ENCODE measurements around the gene RASSF7.

Gene RASSF7

DNA sequence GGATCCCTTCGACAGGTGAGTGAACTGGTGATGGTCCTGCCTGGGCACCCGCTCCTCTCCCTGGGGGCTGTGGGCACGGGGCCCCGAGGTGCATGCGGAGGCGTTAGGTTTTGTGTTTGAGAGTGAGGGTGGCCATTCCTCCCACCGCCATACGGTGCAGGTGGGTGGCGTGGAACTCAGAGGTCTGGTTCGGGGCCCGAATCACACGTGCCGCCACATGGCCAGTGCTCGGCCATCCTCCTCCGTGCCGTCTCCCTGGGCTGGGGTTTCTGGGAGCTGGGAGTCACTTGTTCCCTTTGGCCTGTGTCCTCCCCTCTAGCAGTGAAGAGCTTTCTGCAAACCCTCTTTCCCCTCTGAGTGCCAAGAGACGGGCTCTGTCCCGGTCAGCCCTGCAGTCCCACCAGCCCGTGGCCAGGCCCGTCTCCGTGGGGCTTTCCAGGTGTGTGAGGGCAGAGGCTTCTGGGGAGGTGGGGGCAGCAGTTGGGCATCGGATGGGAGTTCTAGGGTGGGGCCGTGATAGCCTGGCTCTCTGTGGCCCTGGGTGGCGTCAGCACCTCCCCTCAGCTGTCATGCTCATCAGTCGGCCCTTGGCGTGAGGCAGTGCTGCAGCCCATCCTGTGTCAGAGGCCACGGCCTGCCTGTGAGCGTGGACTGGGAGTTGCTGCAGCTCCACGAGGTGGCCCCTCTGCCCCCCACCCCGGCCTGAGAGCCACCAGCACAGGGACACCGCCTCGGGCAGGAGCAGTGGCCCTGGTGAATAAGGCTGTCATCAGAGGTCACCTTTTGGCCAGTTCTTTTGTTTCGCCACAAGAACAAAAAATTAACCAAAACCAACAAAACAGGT lies 44.7 kb downstream of the RASSF7 start:
- H3K27me3 ChIP-seq: no peaks in the 10 kb centered on the region
- peaks cover 9% of the 10 kb centered on the region for H3K4me1 ChIP-seq
- TF ChIP-seq, protein P1, sequence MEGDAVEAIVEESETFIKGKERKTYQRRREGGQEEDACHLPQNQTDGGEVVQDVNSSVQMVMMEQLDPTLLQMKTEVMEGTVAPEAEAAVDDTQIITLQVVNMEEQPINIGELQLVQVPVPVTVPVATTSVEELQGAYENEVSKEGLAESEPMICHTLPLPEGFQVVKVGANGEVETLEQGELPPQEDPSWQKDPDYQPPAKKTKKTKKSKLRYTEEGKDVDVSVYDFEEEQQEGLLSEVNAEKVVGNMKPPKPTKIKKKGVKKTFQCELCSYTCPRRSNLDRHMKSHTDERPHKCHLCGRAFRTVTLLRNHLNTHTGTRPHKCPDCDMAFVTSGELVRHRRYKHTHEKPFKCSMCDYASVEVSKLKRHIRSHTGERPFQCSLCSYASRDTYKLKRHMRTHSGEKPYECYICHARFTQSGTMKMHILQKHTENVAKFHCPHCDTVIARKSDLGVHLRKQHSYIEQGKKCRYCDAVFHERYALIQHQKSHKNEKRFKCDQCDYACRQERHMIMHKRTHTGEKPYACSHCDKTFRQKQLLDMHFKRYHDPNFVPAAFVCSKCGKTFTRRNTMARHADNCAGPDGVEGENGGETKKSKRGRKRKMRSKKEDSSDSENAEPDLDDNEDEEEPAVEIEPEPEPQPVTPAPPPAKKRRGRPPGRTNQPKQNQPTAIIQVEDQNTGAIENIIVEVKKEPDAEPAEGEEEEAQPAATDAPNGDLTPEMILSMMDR (IDR thresholded peaks at IDR 0.05; ENCODE audit: low read depth, low read length): no peak
- peaks cover 42% of the 10 kb centered on the region for H3K36me3 ChIP-seq
- no peak for DNase-seq
- no peak overlapping the region for H3K4me3 ChIP-seq (ENCODE audit: low read depth, low read length)
- no peaks in the 10 kb centered on the region for H3K9me3 ChIP-seq

DNA sequence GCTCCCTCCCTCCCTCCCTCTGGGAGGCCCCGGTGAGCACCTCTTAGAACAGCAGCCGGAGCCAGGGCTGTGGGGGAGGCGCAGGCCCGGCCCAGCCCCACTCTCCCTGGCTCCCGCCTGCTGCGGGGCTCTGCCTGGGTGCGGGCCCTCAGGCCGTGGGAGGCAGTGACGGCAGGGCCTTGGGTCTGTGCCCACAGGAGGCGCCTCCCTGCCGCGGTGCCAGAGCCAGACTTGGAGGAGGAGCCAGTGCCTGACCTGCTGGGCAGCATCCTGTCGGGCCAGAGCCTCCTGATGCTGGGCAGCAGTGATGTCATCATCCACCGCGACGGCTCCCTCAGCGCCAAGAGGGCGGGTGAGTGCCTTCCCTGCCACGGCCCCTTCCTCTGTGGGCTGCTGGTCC lies 45.5 kb downstream of the RASSF7 start:
- Histone ChIP-seq H3K27me3 (no peaks in the 10 kb centered on the region), H3K4me1 (peaks cover 9% of the 10 kb centered on the region), H3K4me3 (ENCODE audit: low read depth, low read length) (no peak overlapping the region), H3K36me3 (peaks cover 43% of the 10 kb centered on the region), H3K9me3 (no peaks in the 10 kb centered on the region)
- TF ChIP-seq, protein P1 (IDR thresholded peaks at IDR 0.05; ENCODE audit: low read depth, low read length): no peak
- peak; percentile 82 for DNase-seq

DNA sequence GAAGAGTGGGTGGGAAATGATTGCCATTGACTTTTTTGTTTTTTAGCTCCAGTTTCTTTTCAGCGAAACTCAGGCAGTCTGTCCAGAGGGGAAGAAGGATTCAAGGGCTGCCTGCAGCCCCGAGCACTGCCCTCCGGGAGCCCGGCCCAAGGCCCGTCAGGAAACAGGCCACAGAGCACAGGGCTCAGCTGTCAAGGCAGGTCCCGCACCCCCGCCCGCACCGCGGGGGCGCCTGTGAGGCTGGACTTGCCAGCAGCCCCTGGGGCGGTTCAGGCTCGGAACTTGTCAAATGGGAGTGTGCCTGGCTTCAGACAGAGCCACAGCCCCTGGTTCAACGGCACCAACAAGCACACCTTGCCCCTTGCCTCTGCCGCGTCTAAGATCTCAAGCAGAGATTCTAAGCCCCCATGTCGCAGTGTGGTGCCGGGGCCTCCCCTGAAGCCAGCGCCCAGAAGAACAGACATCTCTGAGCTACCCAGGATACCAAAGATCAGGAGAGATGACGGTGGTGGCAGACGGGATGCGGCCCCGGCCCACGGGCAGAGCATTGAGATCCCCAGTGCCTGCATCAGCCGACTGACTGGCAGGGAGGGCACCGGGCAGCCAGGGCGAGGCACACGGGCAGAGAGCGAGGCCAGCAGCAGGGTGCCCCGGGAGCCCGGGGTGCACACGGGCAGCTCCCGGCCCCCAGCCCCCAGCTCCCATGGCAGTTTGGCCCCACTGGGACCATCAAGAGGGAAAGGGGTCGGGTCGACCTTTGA lies 46.4 kb downstream of the RASSF7 start:
- Histone ChIP-seq H3K36me3 (peaks cover 42% of the 10 kb centered on the region), H3K4me1 (peaks cover 11% of the 10 kb centered on the region), H3K27me3 (no peaks in the 10 kb centered on the region), H3K9me3 (no peaks in the 10 kb centered on the region), H3K4me3 (ENCODE audit: low read depth, low read length) (no peak overlapping the region)
- peak; percentile 37 for DNase-seq
- TF ChIP-seq, protein P1 (IDR thresholded peaks at IDR 0.05; ENCODE audit: low read depth, low read length): no peak

DNA sequence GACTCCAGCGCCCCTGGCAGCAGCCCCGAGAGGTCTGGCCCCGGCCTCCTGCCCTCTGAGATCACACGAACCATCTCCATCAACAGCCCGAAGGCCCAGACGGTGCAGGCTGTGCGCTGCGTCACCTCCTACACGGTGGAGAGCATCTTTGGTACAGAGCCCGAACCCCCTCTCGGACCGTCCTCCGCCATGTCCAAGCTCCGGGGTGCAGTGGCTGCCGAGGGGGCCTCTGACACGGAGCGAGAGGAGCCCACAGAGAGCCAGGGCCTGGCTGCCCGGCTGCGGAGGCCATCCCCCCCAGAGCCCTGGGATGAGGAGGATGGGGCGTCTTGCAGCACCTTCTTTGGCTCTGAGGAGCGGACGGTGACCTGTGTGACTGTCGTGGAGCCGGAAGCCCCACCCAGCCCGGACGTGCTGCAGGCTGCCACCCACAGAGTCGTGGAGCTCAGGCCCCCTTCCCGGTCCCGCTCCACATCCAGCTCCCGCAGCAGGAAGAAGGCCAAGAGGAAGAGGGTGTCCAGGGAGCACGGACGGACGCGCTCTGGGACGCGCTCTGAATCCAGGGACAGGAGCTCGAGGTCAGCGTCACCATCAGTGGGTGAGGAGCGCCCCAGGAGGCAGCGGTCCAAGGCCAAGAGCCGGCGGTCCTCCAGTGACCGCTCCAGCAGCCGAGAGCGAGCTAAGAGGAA lies 47.3 kb downstream of the RASSF7 start:
- no peak for DNase-seq
- peaks cover 17% of the 10 kb centered on the region for H3K4me1 ChIP-seq
- no peak overlapping the region for H3K4me3 ChIP-seq (ENCODE audit: low read depth, low read length)
- peaks cover 42% of the 10 kb centered on the region for H3K36me3 ChIP-seq
- no peaks in the 10 kb centered on the region for H3K9me3 ChIP-seq
- no peaks in the 10 kb centered on the region for H3K27me3 ChIP-seq
- TF ChIP-seq, protein P1 (IDR thresholded peaks at IDR 0.05; ENCODE audit: low read depth, low read length): no peak

DNA sequence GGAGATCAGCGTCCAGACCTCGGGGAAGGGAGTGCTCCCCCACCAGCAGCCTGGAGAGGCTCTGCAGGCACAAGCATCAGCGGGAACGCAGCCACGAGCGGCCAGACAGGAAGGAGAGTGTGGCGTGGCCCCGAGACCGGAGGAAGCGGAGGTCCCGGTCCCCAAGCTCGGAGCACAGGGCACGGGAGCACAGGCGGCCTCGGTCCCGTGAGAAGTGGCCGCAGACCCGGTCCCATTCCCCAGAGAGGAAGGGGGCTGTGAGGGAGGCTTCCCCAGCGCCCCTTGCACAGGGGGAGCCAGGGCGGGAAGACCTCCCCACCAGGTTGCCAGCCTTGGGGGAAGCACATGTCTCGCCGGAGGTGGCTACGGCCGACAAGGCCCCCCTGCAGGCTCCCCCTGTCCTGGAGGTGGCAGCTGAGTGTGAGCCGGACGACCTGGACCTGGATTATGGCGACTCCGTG lies 48.1 kb downstream of the RASSF7 start:
- DNase-seq: no peak
- TF ChIP-seq, protein P1 (IDR thresholded peaks at IDR 0.05; ENCODE audit: low read depth, low read length): no peak
- Histone ChIP-seq H3K36me3 (peaks cover 44% of the 10 kb centered on the region), H3K4me1 (peaks cover 20% of the 10 kb centered on the region), H3K4me3 (ENCODE audit: low read depth, low read length) (no peak overlapping the region), H3K27me3 (no peaks in the 10 kb centered on the region), H3K9me3 (no peaks in the 10 kb centered on the region)
